Stomach (tissue), 4 donors: ENCODE results near the gene FRG2.

Source experiments
- EP300 ChIP-seq: sonication (generic); formaldehyde crosslinking; IDR thresholded peaks from one replicate; pipeline ENCODE4 v1.6.1; 2017; ENCODE audit warnings: antibody characterized with exemption
- POLR2A ChIP-seq, 4 donors: fragments of 450-650 bp; IDR thresholded peaks; one replicate each; pipeline ENCODE4 v1.6.1; 2016; ENCODE audit warnings: antibody characterized with exemption in 4 of 4, control low read depth in 2 of 4, mild to moderate bottlenecking in 1 of 4, moderate library complexity in 1 of 4
- POLR2AphosphoS5 ChIP-seq, 3 donors: sonication (generic); formaldehyde crosslinking; IDR thresholded peaks; one replicate each; pipeline ENCODE4 v1.6.1; 2016; ENCODE audit warnings: antibody characterized with exemption in 3 of 3
- TF ChIP-seq, protein P1 (sequence below), 7 experiments: fragments of 450-650 bp in 4 of 7; fragments of 200-600 bp in 3 of 7; sonication (generic) in 3 of 7; IDR thresholded peaks; one replicate each; pipeline ENCODE4 v1.5.1; 2016 to 2019; ENCODE audit warnings: antibody characterized with exemption in 7 of 7, control low read depth in 2 of 7, mild to moderate bottlenecking in 1 of 7

DNA sequence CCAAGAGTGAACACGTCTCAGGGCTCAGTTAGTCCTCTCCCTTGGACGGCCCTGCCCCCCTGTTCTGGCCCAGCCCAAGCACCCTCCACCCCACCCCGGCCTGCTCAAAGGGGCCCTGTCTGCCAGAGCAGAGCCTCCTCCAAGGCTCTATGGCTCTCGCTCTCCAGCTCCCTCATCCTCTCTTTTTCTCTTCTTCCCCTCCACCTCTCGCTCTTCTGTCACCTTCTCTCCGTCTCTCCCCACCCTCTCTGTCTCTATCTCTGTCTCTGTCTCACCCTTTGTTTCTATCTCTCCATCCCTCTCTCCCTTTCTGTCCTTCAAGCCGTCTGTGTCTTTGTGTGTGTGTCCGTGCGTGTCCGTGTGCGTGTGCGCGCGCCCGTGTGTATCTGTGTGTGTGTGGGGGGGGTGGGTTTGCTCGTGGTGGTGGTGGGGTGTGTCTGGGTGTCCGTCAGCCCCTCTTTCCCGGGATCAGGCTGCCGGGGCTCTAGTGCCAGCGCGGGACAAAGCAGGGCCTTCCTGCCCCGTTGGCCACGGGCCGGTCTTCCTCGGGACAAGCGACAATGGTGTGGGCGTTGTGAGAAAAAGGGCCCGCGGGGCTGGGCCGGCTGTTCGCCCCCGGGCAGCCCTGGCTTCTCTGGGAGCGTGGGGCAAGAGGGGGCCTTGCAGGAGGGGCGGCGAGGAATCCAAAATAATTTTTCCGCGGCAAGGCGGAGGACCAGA is 8.7 kb downstream of the FRG2 start:
- TF ChIP-seq, protein P1, sequence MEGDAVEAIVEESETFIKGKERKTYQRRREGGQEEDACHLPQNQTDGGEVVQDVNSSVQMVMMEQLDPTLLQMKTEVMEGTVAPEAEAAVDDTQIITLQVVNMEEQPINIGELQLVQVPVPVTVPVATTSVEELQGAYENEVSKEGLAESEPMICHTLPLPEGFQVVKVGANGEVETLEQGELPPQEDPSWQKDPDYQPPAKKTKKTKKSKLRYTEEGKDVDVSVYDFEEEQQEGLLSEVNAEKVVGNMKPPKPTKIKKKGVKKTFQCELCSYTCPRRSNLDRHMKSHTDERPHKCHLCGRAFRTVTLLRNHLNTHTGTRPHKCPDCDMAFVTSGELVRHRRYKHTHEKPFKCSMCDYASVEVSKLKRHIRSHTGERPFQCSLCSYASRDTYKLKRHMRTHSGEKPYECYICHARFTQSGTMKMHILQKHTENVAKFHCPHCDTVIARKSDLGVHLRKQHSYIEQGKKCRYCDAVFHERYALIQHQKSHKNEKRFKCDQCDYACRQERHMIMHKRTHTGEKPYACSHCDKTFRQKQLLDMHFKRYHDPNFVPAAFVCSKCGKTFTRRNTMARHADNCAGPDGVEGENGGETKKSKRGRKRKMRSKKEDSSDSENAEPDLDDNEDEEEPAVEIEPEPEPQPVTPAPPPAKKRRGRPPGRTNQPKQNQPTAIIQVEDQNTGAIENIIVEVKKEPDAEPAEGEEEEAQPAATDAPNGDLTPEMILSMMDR (IDR thresholded peaks at IDR 0.05) = no peak
- TF ChIP-seq POLR2A (IDR thresholded peaks at IDR 0.05) = no peak
- TF ChIP-seq POLR2AphosphoS5 (IDR thresholded peaks at IDR 0.05) = no peak
- no peak for TF ChIP-seq EP300
